ENCODE data around the gene ADCY5.

The ADCY5 gene

DNA sequence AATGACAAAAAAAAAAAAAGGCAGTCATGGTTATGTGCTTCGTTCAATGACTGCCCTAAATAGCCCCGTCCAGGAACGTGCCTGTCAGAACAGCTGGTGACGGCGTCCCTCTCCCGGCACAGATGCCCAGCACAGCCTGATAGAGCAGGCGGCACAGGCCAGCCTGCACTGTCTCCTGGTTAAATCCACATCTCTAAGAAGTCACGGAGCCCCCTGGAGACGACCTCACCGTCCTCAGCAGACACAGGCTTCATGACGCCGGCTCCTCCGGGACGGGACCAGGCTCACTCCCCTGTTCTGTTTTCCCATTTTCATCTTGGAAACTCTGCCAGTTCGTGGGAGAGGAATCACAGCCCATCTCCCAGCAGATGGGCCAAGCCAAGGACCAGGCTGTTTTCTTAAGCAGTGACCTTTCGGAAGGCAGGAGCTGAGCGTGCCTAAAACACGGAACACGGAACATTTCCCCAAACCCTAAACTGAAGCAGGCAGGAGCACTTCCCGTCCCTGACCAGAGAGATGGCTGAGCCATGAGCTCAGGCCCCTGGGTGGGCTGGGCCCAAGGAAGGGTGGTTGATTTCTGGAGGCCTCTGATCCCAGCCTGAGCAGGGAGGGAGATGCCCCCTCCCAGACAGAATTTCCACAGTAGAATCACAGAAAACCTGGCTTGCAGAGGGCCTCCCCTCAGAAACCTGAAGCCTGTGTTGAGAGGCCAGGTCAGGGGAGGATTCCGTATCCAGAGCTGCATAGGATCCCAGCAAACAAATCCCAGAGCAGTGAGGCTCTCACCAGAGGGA, 35.9 kb downstream of the ADCY5 start:
- no peak for DNase-seq (ENCODE audit: low read depth)
- no peak overlapping the region for H3K4me3 ChIP-seq (ENCODE audit: low read depth, low read length)

DNA sequence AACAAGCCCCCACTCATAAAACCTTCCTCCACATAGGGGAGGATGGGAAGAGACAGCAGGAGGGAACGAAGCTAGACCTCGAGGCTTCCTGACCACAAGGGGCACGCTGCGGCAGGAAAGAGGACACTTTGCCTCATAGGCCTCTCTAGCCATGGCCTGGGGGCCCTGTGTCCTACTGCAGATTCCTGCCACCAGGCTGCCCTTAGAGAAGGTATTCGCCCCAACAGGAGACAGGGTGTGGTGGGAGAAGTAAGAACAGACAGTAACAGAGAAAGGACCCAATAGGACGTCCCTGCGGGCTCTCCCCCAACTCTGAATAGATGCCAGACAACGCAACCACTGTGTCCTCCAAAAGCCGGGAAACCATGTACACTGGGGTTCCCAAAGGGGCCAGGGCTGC, 36.8 kb downstream of the ADCY5 start:
- no peak for DNase-seq (ENCODE audit: low read depth)
- no peak overlapping the region for H3K4me3 ChIP-seq (ENCODE audit: low read depth, low read length)

DNA sequence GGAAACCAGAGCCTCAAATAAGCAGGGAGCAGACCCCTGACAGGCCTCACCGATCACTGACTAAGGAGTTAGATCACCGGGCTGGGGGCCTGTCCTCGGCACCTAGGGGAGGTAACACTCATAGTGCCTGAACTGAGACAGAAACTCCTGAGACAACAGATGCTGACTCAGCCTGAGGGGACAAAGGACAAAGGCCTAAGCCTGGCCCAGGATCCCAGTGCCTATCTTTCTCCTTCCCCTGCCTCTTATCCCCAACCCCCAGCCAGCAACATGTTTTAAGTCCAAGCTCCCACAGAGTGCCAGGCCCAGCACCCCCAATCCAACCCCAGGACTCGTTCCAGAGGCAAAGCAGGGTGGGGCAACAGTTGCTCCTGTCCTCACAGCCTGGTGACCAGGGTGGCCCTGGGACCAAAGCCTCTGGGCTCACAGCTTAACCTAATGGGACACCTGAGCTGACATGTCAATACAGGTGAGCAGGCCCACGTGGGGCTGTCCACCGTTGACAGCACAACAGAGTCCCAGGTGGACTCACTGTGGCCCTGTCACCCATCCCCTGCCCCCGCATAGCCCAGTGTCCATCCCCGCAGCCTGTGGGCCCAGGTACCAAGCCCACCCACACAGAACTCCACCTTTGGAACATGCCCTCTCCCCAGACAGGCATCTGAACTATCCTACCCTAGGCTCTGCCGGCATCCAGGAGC, 37.4 kb downstream of the ADCY5 start:
- H3K4me3 ChIP-seq (ENCODE audit: low read depth, low read length), result no peak overlapping the region
- no peak for DNase-seq (ENCODE audit: low read depth)

DNA sequence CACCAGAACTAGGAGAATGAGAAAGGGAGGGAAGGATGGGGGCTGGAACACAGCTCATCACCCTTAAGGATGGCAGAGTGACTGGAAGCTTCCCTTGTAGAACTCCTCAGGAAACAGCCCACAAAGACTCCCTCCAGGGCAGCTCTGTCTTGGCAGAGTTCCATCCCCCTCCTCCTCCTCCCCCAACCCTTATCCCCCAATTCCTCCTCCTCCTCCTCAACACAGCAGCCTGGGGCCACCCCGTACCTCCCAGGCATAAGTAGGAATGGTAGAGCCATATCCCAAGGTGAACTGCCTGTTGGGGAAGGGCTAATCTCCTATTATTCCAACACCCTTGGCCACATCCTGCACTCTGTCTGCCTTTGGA, 38.8 kb downstream of the ADCY5 start:
- DNase-seq (ENCODE audit: low read depth), result no peak
- no peak overlapping the region for H3K4me3 ChIP-seq (ENCODE audit: low read depth, low read length)

DNA sequence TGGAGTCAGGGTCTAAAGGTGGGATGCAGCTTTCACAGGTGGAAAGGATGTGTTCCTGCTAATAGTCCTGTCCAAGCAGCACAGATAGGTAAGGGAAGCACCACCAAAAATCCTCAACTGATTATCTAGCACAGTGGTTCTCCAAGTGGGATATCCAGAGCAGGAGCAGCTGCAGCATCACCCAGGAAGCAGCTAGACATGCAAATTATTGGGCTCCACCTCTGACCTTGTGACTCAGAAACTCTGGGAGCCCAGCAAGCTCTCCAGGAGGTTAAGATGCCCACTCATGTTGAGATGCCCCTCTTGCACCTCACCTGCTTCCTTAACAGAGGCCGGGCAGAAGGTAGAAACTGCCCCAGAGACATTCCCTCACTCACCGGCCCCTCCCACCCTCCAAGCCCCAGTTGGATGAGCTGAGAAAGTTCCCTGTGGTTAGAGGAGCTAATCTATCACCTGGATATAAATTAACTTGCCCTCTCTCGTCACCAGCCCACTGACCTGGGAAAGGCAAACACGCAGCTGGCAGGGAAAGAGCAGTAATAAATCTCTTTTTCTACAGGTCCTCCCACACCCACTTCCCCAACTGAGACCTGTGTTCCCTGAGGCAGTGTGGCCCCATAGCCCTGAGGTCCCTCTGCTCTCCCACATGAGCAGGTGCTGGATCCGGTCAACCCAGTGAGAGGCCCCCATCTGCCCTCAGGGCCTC, 39.3 kb downstream of the ADCY5 start:
- DNase-seq (ENCODE audit: low read depth), result no peak
- no peak overlapping the region for H3K4me3 ChIP-seq (ENCODE audit: low read depth, low read length)

DNA sequence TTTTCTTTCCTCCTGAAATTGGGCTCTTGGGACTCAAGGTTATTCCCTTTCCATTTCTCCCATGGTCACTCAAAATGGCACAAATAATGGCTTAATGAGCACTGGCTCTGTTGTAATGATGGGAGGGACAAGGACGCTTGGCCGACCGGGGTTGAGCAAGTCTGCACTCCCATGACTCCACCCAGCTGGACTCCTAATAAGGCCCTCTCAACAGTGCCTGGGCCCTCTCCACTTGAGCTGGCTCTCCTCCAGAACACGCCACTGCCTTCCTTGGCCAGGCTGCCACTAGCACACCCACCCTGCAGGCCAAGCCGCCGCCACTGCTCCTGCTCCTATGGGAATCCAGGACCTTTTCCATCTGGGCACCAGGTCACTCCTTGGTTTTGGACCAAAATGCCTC, 42.3 kb downstream of the ADCY5 start:
- H3K4me3 ChIP-seq (ENCODE audit: low read depth, low read length), result no peak overlapping the region
- DNase-seq (ENCODE audit: low read depth), result no peak

DNA sequence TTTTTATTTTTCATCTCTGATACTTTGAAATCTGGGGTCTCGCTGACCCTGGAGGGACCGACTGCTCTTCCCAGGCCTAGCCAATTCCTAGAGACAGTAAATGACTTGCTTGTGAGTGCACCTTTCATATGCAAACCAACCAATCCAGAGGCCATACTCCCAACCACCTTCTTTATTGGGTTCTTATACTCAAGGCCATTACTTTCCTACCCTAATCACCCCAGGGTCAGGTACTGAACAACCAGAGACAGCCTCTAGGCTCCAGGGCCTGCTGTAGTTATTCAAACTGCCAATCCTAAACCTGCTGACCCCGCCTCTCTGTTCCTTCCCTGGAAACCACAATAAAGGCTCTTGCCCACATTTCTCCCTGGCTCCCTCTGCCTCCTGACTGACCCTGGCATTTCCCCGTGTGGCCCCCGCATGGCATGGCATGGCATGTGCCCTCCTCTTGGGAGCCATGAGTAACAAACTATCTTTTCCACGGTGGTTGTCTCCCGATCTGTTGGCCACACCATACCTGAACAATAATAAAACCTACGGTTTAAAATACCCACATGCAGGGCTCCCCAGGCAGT, 42.9 kb downstream of the ADCY5 start:
- no peak for DNase-seq (ENCODE audit: low read depth)
- no peak overlapping the region for H3K4me3 ChIP-seq (ENCODE audit: low read depth, low read length)

DNA sequence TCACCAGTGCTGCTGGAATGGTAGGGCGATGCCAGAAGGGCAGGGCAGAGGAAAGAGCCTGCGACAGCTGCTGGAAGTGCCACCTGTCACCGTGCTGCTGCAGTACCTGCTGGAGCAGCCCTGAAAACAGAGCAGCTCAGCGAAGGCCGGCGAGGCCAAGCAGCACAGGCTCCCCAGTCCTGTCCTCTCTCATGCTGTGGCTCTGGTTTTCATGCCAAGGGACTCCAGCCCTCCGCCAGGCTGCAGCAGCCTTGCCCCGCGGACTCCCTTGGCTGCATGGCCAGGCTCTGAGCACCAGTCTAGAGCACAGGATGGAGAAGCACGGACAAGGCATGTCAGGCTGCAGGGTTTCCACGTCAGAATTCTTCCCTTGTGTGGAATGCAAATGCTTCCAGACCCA, 43.9 kb downstream of the ADCY5 start:
- DNase-seq (ENCODE audit: low read depth), result no peak
- H3K4me3 ChIP-seq (ENCODE audit: low read depth, low read length), result no peak overlapping the region

DNA sequence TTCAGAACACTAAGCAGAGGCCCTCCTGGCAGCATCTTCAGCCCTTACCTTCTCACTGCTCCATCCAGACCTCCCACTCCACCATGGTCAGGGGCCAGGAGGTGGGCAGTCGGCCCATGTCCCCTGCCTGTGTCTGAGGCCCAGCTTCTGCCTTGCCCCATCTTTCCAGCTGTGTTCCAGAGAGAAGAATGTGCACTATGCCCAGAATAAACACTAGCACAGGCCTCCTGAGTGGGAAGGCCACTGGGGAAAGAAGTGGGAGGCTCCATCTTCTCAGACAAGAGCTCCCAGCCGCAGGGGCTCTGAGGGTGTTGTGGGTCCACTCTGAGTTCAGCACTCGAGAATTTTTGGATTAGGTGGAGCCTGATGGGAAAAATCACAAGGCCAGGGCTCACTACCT, 44.5 kb downstream of the ADCY5 start:
- H3K4me3 ChIP-seq (ENCODE audit: low read depth, low read length), result no peak overlapping the region
- DNase-seq (ENCODE audit: low read depth), result no peak

DNA sequence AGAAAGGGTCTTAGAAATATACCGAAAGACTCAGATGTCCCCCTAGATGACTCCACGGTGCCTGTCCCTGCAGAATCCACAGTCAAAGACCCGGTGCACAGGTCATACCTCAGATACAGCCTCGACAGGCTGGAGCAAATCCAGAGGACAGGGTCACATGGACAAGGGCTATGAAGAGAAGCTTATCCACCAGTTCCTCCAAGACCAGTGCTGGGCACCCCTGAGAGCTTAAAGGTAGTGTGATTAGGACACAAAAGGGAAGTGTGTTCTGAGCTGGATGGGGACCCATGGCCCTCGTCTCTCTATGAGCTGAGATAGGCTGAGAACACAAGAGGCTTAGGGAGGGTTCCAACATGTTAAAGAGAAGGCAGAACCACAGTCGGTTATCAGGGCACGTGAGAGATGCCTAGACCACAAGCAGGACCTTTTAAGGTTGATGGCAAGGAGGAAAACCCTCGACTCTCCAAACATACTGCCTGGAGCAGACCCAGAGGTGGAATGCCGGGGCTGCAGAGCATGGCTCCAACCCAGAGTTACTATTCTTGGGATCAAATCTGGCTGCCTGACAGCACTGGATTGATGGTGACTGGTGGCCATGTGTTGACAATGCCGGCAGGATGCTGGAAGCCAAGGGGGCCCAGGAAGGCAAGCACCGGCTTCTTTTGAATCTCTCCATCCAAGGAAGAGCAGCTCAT, 46.9 kb downstream of the ADCY5 start:
- no peak overlapping the region for H3K4me3 ChIP-seq (ENCODE audit: low read depth, low read length)
- no peak for DNase-seq (ENCODE audit: low read depth)

DNA sequence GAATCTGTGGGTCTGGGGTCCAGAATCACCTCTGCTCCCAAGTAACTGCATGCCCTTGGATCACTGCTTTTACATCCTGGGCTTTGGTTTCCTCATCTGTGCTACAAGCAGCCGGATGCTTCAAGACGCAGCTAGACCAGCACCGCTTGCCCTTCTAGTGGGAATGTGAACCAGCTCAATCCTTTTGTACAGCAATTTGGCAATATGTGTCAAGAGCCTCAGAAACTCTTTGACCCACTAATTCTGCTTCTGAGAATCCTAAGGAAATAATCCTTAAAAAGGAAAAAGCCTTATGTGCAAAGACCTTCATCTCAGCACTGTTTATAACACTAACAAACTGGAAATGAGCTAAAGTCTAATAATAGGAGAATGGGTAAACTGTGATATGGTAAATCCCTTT, 48.7 kb downstream of the ADCY5 start:
- DNase-seq (ENCODE audit: low read depth), result no peak
- no peak overlapping the region for H3K4me3 ChIP-seq (ENCODE audit: low read depth, low read length)

DNA sequence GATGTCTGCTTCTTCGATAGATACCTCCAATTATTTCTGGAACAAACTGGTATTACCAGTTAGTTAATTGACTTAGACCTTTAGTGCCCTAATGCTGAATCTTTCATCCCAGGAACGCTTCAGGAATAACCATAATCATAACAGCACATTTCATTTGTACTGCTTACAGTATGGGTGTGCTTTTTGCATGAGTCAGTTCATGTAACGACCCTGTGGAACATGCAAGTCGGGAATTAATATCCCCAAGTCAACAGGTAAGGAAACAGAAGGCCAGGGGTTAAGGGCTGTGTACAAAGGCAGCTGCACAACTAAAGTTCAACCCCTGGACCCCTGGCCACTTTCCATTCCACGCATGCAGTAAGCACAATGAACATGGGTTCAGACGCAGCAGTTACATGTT, 49.2 kb downstream of the ADCY5 start:
- DNase-seq (ENCODE audit: low read depth), result no peak
- no peak overlapping the region for H3K4me3 ChIP-seq (ENCODE audit: low read depth, low read length)

DNA sequence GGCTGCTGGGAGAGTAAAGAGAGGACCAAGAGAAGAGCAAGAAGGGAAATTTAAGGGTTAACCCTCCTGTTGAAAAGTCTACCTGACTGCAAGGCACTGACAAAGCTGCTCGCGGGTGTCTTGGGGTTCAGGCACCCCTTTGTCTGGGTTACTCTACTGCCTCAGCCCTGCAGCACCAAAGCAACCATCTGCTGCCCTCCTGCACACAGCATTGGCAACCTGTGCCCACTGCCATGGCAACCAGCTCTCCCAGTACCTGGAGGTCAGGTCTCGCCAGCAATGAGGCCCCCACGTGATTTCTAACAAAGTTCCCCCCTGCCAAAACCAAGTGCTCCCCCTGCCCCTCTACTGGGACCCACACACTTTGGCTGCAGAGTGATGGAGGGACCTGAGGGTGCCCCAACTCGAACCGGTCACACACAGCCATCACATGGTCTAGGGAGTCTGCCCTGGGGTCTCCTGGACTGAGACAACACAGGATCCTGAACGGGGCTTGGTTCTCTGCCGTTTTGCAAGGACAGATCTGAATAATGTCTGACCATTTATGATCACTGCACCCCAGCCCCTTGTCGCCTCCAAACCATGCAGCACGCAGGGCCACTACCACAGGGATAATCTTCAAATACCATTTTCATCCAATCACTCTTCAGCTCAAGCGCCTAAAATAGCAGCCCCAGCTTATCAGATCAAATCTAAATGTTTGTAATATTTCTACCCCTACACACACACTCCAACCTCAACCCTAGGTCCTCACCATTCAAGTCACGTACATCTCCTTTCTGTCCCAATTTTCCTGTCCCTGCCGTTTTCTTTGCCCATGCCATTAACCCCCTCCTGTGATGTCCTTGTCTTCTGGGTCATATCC, 50.7 kb downstream of the ADCY5 start:
- no peak for DNase-seq (ENCODE audit: low read depth)
- no peak overlapping the region for H3K4me3 ChIP-seq (ENCODE audit: low read depth, low read length)

DNA sequence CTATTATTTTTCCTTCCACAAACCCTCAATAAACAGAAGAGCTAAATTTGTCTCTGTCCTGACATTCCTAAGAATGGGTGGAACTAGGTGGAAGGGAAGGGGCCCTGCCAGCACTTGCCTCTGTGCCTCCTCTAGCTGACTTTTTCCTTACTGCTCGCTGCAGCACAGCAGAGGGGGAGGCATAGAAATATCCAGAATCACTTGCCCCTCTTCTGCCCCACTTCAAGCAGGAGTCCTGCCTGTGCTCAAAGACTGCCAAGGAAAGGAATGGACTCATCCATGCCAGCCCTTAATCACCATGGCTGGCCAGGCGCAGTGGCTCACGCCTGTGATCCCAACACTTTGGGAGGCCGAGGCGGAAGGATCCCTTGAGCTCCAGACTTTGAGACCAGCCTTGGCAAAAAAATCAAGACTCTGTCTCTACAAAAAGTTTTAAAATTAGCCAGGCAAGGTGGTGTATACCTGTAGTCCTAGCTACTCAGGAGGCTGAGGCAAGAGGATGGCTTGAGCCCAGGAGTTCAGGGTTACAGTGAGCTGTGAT, 51.8 kb downstream of the ADCY5 start:
- no peak overlapping the region for H3K4me3 ChIP-seq (ENCODE audit: low read depth, low read length)
- no peak for DNase-seq (ENCODE audit: low read depth)

DNA sequence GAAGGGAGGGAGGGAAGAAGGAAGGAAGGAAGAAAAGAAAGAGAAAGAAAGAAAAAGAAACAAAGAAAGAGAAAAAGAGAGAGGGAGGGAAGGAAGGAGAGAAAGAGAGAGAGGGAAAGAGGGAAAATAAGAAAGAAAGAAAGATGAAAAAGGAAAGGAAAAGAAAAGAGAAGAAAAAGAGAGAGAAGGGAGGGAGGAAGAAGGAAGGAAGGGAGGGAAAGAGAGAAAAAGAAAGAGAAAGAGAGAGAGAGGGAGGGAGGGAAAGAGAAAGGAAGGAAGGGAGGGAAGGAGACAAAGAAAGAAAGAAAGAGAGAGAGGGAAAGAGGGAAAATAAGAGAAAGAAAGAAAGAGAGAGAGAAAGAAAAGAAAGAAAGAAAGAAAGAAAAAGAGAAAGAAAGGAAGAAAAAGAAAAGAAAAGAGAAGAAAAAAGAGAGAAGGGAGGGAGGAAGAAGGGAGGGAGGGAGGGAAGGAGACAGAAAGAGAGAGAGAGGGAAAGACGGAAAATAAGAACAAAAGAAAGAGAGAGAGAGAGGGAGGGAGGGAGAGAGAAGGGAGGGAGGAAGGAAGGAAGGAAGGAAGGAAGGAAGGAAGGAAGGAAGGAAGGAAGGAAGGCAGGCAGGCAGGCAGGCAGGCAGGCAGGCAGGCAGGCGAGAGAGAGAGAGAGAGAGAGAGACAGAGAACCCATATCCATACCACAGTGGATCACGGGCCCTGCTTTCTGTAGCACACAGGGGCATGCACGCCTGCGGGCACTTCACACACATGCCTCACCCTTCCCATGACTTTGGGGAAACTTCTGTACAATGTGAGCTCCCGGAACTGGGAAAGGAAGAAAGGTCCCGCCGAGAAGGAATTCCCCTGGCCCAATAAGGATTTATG, 52.5 kb downstream of the ADCY5 start:
- no peak overlapping the region for H3K4me3 ChIP-seq (ENCODE audit: low read depth, low read length)
- DNase-seq (ENCODE audit: low read depth), result no peak

DNA sequence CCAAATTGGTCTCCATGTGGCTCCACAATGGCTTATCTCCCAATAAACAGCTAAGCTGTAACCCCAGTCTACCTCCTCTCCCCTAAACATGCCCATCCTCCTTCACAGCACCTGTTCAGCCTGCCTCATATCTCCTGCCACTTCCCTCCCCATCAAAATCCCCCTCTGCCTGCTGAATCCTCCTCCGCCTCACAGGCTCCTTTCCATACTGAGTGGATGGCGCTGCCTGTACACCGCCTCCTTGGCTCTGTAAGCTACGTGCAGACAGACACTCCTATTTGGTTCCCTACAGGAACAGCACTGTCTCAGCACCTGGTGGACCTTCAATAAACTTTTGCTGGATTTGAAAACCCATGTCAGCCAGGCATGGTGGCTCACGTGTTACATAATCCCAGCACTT, 53.7 kb downstream of the ADCY5 start:
- H3K4me3 ChIP-seq (ENCODE audit: low read depth, low read length), result no peak overlapping the region
- DNase-seq (ENCODE audit: low read depth), result no peak

DNA sequence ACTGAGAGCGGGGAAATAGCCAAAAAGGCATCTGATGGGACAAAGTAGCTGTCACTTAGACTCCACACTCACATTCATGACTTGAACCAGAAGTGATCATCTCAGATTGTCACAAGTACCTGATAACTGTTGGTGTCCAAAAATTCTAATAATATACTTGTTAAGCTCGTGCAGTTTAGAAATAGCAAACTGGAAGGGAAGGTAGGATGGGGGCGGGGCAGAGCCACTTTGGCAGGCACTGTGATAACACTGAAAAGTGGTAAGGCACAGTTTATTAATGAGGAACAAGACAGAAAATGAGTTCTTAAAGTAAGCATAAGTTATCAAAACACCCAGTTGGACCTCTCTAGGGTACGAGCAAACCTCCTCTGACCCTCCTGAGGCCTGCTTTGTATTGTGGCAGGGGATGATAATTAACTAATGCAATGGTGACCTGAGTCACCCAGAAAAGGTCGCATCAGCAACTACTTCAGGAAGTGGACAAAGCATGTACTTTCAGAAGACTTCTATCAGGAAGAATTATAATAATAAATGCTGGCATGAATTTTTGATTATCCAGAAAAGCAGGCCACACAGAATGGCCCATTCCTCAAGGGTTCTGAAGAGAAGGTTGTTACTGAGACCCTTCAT, 54.4 kb downstream of the ADCY5 start:
- no peak for DNase-seq (ENCODE audit: low read depth)
- no peak overlapping the region for H3K4me3 ChIP-seq (ENCODE audit: low read depth, low read length)

Data from skeletal muscle cell (primary cell).